ENCODE results near the gene NAIF1.

- TF ChIP-seq EP300 (IDR thresholded peaks at IDR 0.05; ENCODE audit: borderline replicate concordance) (no peak), ZBTB7A (IDR thresholded peaks at IDR 0.05; ENCODE audit: low read depth) (no peak), MAX (IDR thresholded peaks at IDR 0.05) (no peak), CEBPB (IDR thresholded peaks at IDR 0.05) (no peak), CREB1 (IDR thresholded peaks at IDR 0.05; ENCODE audit: low read depth) (no peak), REST (IDR thresholded peaks at IDR 0.05; ENCODE audit: low read depth) (no peak), USF1 (IDR thresholded peaks at IDR 0.05) (no peak), TAF1 (IDR thresholded peaks at IDR 0.05; ENCODE audit: low read depth) (no peak)
Measured at GRCh38 chr9:128070874-128071273, 3.8 kb upstream of the NAIF1 start.

All from Ishikawa (cell line).